ENCODE data around the gene SCYGR5. TPM values are rescaled to one million over a fixed set of nuclear protein-coding genes. Genes with fewer than 3 reads are reported as not detected.
"Not testable (repeated sequence)": the region's sequence is repeated elsewhere in the genome, so short reads cannot be mapped to it uniquely, and the experiment has no call there.

SCYGR5 gene, protein sequence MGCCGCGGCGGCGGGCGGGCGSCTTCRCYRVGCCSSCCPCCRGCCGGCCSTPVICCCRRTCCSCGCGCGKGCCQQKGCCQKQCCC
- not detected in 2 replicates for total RNA-seq

- H3K27me3 Mint-ChIP-seq; H3K4me3 Mint-ChIP-seq; H3K27ac Mint-ChIP-seq; H3K4me1 Mint-ChIP-seq; intact Hi-C loops (cut with micrococcal nuclease); CTCF ChIA-PET; H3K36me3 Mint-ChIP-seq (ENCODE audit: low read depth); H3K9me3 Mint-ChIP-seq; DNase-seq; POLR2A ChIA-PET; ATAC-seq (ENCODE audit: low read depth): not testable (repeated sequence)
Observed at GRCh38 chr2:227666631-227667170, at the start of gene SCYGR5. Gene SCYGR5 (plus strand): TSS chr2:227666804. CDS start chr2:227666804, 0 bp downstream.

DNA sequence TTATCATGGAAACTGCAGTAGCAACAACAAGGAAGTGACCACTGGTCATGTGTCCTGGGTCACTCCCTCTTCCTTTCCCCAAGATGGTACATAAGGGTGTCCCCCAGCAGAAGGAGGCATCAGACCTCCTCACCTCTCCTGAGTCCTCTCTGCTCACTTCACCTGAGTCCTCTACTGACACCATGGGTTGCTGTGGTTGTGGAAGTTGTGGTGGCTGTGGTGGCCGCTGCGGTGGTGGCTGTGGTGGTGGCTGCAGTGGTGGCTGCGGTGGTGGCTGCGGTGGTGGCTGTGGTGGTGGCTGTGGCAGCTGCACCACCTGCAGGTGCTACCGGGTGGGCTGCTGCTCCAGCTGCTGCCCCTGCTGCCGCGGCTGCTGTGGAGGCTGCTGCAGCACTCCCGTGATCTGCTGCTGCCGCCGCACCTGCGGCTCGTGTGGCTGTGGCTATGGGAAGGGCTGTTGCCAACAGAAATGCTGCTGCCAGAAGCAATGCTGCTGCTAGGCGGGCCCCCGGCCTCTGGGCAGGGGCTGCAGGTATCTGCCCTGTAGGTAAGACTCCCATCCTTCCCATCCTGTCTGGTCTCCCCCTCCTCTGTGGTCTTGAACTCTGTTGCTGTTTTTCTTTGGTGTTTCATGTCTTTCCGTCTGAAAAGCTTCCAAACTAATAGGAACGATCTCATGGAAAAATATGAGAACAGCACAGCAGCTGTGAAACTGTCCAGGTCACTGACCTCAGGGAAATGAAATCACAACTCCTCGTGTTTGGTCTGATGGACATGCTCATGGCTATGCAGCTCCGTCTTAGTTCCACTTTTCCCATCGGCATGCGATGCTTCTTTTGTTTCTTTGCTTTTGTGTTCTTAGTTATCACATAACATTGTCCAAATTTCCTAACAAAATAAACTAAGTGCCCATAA is 49.0 kb upstream of the SCYGR5 start, which contains the start of gene SCYGR4:
SCYGR4 (plus strand) TSS at position 183 of the 915 bp plus-strand sequence; CDS start at position 183, 0 bp downstream.
- Mint-ChIP-seq H3K4me3 (no peak within 1 kb of the TSS), H3K36me3 (ENCODE audit: low read depth) (no peaks in the 10 kb centered on the region), H3K27ac (no peak within 1 kb of the TSS), H3K27me3 (peaks cover 5% of the 10 kb centered on the region), H3K4me1 (no peaks in the 10 kb centered on the region), H3K9me3 (peaks cover 2% of the 10 kb centered on the region)
- POLR2A ChIA-PET: no interaction called here
- TF ChIP-seq, protein P1, sequence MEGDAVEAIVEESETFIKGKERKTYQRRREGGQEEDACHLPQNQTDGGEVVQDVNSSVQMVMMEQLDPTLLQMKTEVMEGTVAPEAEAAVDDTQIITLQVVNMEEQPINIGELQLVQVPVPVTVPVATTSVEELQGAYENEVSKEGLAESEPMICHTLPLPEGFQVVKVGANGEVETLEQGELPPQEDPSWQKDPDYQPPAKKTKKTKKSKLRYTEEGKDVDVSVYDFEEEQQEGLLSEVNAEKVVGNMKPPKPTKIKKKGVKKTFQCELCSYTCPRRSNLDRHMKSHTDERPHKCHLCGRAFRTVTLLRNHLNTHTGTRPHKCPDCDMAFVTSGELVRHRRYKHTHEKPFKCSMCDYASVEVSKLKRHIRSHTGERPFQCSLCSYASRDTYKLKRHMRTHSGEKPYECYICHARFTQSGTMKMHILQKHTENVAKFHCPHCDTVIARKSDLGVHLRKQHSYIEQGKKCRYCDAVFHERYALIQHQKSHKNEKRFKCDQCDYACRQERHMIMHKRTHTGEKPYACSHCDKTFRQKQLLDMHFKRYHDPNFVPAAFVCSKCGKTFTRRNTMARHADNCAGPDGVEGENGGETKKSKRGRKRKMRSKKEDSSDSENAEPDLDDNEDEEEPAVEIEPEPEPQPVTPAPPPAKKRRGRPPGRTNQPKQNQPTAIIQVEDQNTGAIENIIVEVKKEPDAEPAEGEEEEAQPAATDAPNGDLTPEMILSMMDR (IDR thresholded peaks at IDR 0.05): no peak
- CTCF ChIA-PET: no interaction called here
- ATAC-seq (ENCODE audit: low read depth): no peak
- intact Hi-C loops (cut with micrococcal nuclease): no loop called here
- no peak for DNase-seq

DNA sequence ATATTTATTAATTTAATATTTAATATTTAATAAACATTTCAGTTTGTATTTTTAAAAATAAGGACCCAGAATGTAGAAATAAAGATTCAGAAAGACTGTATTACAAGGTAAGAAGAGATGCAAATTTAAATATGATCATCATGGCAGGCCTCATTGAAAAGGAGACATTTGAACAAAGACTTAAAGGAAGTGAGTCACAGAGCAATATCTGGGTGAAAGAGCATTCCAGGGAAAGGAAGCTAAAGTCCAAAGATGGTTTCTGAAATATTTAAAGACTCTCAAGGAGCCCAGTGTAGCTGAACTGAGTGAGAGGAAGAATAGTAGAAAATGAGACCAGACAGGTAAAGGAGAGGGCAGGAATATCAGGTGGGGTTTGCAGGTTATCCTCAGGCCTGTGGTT is 43.4 kb upstream of the SCYGR5 start:
- no peaks in the 10 kb centered on the region for H3K36me3 Mint-ChIP-seq (ENCODE audit: low read depth)
- peaks cover 2% of the 10 kb centered on the region for H3K9me3 Mint-ChIP-seq
- no peaks in the 10 kb centered on the region for H3K4me1 Mint-ChIP-seq
- POLR2A ChIA-PET: no interaction called here
- DNase-seq (no peak), ATAC-seq (ENCODE audit: low read depth) (no peak)
- TF ChIP-seq, protein P1 (IDR thresholded peaks at IDR 0.05): no peak
- intact Hi-C loops (cut with micrococcal nuclease): no loop called here
- H3K4me3 Mint-ChIP-seq: no peak overlapping the region
- no peak overlapping the region for H3K27ac Mint-ChIP-seq
- CTCF ChIA-PET: no interaction called here
- peaks cover 4% of the 10 kb centered on the region for H3K27me3 Mint-ChIP-seq

DNA sequence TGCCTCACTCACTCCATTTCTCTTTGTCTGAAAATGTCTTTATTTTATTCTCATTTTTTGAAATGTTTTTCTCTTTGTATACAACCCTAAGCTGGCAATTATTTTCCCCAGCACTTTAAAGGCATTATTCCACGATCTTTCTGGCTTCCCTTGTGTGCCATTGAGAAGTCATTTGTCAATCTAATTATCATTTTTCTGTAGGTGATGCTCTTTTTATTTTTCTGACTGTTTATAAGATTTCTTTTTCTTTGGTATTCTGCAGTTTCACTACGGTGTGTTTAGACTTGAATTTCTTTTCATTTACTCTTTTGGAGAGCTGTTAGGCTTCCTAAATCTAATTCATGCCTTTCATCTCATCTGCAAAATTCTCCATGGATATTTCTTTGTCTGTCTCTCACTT is 41.2 kb upstream of the SCYGR5 start:
- DNase-seq (no peak), ATAC-seq (ENCODE audit: low read depth) (no peak)
- no peaks in the 10 kb centered on the region for H3K4me1 Mint-ChIP-seq
- intact Hi-C loops (cut with micrococcal nuclease): no loop called here
- no peak overlapping the region for H3K27ac Mint-ChIP-seq
- CTCF ChIA-PET: no interaction called here
- TF ChIP-seq, protein P1 (IDR thresholded peaks at IDR 0.05): no peak
- H3K4me3 Mint-ChIP-seq: no peak overlapping the region
- no peaks in the 10 kb centered on the region for H3K36me3 Mint-ChIP-seq (ENCODE audit: low read depth)
- peaks cover 2% of the 10 kb centered on the region for H3K9me3 Mint-ChIP-seq
- POLR2A ChIA-PET: no interaction called here
- peaks cover 12% of the 10 kb centered on the region for H3K27me3 Mint-ChIP-seq

- DNase-seq: no peak
- intact Hi-C loops (cut with micrococcal nuclease): no loop called here
- H3K4me3 Mint-ChIP-seq: no peak overlapping the region
- ATAC-seq (ENCODE audit: low read depth): no peak
- H3K36me3 Mint-ChIP-seq (ENCODE audit: low read depth): no peaks in the 10 kb centered on the region
- no peaks in the 10 kb centered on the region for H3K4me1 Mint-ChIP-seq
- POLR2A ChIA-PET: no interaction called here
- no peak overlapping the region for H3K27ac Mint-ChIP-seq
- CTCF ChIA-PET: no interaction called here
- H3K9me3 Mint-ChIP-seq: peaks cover under 1% of the 10 kb centered on the region
- TF ChIP-seq, protein P1 (IDR thresholded peaks at IDR 0.05): no peak
- peaks cover 12% of the 10 kb centered on the region for H3K27me3 Mint-ChIP-seq
Observed at GRCh38 chr2:227626580-227627151, 39.9 kb upstream of the SCYGR5 start.
